Immature natural killer cell (primary cell): Measurements from ENCODE around the gene SCYGR8. TPM values are rescaled to one million over a fixed set of nuclear protein-coding genes. Genes with fewer than 3 reads are reported as not detected.
A peak's percentile ranks its signal among the peaks of the same experiment; 100 is the strongest.

Experiments used
- DNase-seq, 3 donors: peaks; one replicate each; pipeline ENCODE4 v3.0.0; 2022; ENCODE audit warnings: mixed read lengths in 1 of 3
- H3K27ac Mint-ChIP-seq, 6 donors: one replicate each; pipeline ENCODE4 v1.8.0; 2020; ENCODE audit warnings: mixed read lengths in 6 of 6, mild to moderate bottlenecking in 5 of 6, inconsistent platforms in 4 of 6, moderate library complexity in 3 of 6
- H3K27me3 Mint-ChIP-seq, 3 donors: one replicate each; pipeline ENCODE4 v1.8.0; 2020 to 2021; ENCODE audit warnings: low read depth in 3 of 3, mild to moderate bottlenecking in 3 of 3, mixed read lengths in 3 of 3, moderate library complexity in 3 of 3, inconsistent platforms in 1 of 3
- H3K36me3 Mint-ChIP-seq, 3 donors: one replicate each; pipeline ENCODE4 v1.8.0; 2020; ENCODE audit warnings: mixed read lengths in 3 of 3, inconsistent platforms in 2 of 3, mild to moderate bottlenecking in 2 of 3
- H3K4me1 Mint-ChIP-seq, 2 donors: one replicate each; pipeline ENCODE4 v1.8.0; 2020; ENCODE audit warnings: inconsistent platforms in 2 of 2, mild to moderate bottlenecking in 2 of 2, mixed read lengths in 2 of 2, moderate library complexity in 1 of 2
- H3K4me3 Mint-ChIP-seq, 5 donors: one replicate each; pipeline ENCODE4 v1.8.0; 2020; ENCODE audit warnings: mild to moderate bottlenecking in 5 of 5, mixed read lengths in 5 of 5, inconsistent platforms in 3 of 5, moderate library complexity in 3 of 5
- H3K9me3 Mint-ChIP-seq, 6 donors: one replicate each; pipeline ENCODE4 v1.8.0; 2020; ENCODE audit warnings: mild to moderate bottlenecking in 6 of 6, mixed read lengths in 6 of 6, inconsistent platforms in 4 of 6, moderate library complexity in 3 of 6
- polyA plus RNA-seq, 3 donors: library from polyadenylated mRNA; unstranded; fragments of 300-500 nt; fragmentation: Illumina TruSeq; gene quantifications; one replicate each; pipeline ENCODE4 v1.2.3, GENCODE V29; 2021

Gene SCYGR8
- polyA plus RNA-seq, 3 donors from 2014 or later, result not detected

GRCh38 chr2:227774011-227774624 lies 28.4 kb downstream of the SCYGR8 start:
- Mint-ChIP-seq H3K27ac (no peak overlapping the region), H3K9me3 (no peaks in the 10 kb centered on the region), H3K4me1 (no peaks in the 10 kb centered on the region), H3K4me3 (no peak overlapping the region), H3K36me3 (no peaks in the 10 kb centered on the region), H3K27me3 (peaks cover 0 to 4% (median 2%) of the 10 kb centered on the region in 3 donors)
- DNase-seq, result no peak

DNA sequence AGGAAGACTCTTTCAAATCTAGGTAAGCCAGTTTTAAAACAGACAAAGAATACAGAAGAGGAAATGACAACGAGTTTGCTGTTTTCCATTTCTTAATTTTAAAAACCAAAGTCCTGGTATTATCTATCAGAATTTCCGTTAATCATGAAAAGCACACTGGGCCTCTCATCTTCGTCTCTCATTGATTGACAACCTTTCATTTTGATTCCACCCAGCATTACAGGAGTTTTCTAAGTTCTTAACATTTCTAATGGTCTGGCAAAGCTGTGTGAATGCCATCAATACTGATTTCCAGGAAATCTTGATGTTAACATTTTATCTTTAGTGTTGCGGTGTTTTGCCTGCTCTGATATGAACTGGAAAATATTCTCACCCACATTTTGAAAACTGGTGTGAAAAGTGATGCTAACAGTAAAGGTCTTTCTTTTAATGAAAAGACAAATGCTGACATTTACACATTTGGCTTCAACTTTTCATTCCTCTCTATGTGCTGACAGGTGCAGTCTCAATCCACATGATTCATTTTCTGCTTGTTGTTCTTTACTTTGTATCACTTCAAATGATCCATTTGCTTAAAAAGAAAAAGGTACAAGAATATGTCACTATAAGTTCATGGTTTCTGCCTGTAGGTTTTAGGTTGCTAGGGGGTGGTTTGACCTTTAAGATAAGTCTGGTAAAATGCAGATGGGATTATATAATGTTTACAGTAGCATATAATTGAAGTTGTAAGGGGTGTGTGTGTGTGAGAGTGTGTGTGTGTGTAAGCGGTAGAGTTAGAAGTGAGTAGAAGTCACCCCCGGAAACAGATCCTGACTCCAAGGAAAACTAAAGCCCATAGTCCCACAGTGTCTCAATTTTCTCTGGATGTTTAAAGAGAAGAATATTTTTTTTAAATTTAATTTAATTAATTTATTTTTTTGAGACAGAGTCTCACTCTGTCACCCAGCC lies 29.5 kb downstream of the SCYGR8 start:
- Mint-ChIP-seq H3K4me1 (no peaks in the 10 kb centered on the region), H3K9me3 (no peaks in the 10 kb centered on the region), H3K27ac (no peak overlapping the region), H3K27me3 (peaks cover 0 to 4% (median 2%) of the 10 kb centered on the region in 3 donors), H3K4me3 (no peak overlapping the region), H3K36me3 (no peaks in the 10 kb centered on the region)
- no peak for DNase-seq

GRCh38 chr2:227780981-227781615 lies 35.4 kb downstream of the SCYGR8 start:
- peaks cover 0 to 7% of the 10 kb centered on the region in 2 donors for H3K4me1 Mint-ChIP-seq
- H3K4me3 Mint-ChIP-seq, result no peak overlapping the region
- no peaks in the 10 kb centered on the region for H3K36me3 Mint-ChIP-seq
- H3K9me3 Mint-ChIP-seq, result no peaks in the 10 kb centered on the region
- peaks cover 0 to 11% (median under 1%) of the 10 kb centered on the region in 3 donors for H3K27me3 Mint-ChIP-seq
- no peak overlapping the region for H3K27ac Mint-ChIP-seq
- DNase-seq, result no peak

DNA sequence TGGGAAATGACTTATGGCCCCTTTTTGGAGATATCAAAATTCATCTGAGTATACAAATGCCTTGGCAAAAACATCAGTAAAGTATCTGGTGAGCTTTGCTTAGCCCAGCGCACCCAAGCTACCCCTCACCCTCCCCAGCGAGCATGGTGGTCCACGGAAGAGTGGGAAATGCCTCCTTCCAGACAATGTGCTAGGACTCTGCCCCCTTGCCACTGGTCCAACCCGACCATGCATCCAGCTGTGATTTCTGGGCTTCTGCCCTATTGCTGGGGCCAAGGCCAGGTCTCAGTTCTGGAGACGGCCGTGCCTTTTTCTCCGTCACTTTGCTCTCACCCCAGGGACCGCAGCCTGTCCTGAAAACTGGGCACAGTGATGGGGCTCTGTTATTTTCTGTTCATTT lies 36.1 kb downstream of the SCYGR8 start:
- Mint-ChIP-seq H3K4me3 (no peak overlapping the region), H3K27me3 (peaks cover 0 to 14% (median 0%) of the 10 kb centered on the region in 3 donors), H3K9me3 (no peaks in the 10 kb centered on the region)

GRCh38 chr2:227782804-227783203 lies 37.1 kb downstream of the SCYGR8 start:
- H3K27ac Mint-ChIP-seq, result peak overlapping the region in 1 of 6 donors; percentile 47
- peak overlapping the region in 1 of 5 donors; percentile 50 for H3K4me3 Mint-ChIP-seq
- peaks cover 0 to 14% (median 0%) of the 10 kb centered on the region in 3 donors for H3K27me3 Mint-ChIP-seq
- H3K36me3 Mint-ChIP-seq, result no peaks in the 10 kb centered on the region
- DNase-seq, result no peak
- H3K9me3 Mint-ChIP-seq, result peaks cover 0 to 4% (median 0%) of the 10 kb centered on the region in 6 donors
- H3K4me1 Mint-ChIP-seq, result peaks cover 0 to 7% of the 10 kb centered on the region in 2 donors

More for the DNA sequence above, 36.1 kb downstream of the SCYGR8 start:
- Mint-ChIP-seq H3K4me1 (peaks cover 0 to 7% of the 10 kb centered on the region in 2 donors), H3K36me3 (no peaks in the 10 kb centered on the region), H3K27ac (no peak overlapping the region)
- DNase-seq, result no peak

DNA sequence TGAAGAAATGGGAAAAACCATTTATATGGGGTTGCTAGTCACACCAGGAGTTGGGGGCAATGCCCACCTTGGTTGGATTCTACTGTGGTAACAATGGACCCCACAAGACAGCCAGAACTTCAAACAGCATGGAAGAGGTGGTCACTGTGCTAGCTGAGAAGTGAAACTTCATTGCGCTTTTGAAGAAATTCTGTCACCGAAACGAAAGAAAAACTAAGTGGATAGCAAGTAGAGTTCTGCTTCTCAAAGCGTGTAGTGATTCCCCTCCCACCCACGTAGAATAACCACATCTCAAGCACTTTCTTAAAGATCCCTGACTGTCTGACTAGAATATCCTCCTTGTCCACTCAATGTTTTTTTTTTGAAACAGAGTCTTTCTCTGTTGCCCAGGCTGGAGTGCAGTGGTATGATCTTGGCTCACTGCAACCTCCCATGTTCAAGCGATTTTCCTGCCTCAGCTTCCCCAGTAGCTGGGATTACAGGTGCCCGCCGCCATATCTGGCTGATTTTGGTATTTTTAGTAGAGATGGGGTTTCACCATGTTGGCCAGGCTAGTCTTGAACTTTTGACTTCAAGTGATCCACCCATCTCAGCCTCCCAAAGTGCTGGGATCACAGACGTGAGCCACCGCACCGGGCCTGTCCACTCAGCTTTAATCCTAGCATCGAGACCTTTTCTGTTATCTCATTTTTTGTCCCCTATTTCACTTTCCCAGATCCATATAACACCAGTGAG lies 37.9 kb downstream of the SCYGR8 start:
- Mint-ChIP-seq H3K9me3 (peaks cover 0 to 4% (median 0%) of the 10 kb centered on the region in 6 donors), H3K36me3 (no peaks in the 10 kb centered on the region), H3K4me3 (peak overlapping the region in 4 of 5 donors; percentile 38 to 69 (median 56)), H3K27ac (peak overlapping the region in 1 of 6 donors; percentile 47), H3K4me1 (peaks cover 0 to 7% of the 10 kb centered on the region in 2 donors), H3K27me3 (peaks cover 0 to 14% (median 0%) of the 10 kb centered on the region in 3 donors)
- peak in 1 of 3 donors; percentile 1 for DNase-seq

GRCh38 chr2:227785293-227785692 lies 39.6 kb downstream of the SCYGR8 start:
- Mint-ChIP-seq H3K27me3 (peaks cover 0 to 16% (median 2%) of the 10 kb centered on the region in 3 donors), H3K27ac (no peak overlapping the region)

GRCh38 chr2:227788561-227789018 lies 42.9 kb downstream of the SCYGR8 start:
- Mint-ChIP-seq H3K27ac (no peak overlapping the region), H3K36me3 (no peaks in the 10 kb centered on the region), H3K27me3 (peaks cover 0 to 9% (median 4%) of the 10 kb centered on the region in 3 donors), H3K4me1 (no peaks in the 10 kb centered on the region), H3K9me3 (peaks cover 0 to 4% (median 0%) of the 10 kb centered on the region in 6 donors), H3K4me3 (no peak overlapping the region)
- DNase-seq, result no peak

More at GRCh38 chr2:227785293-227785692, 39.6 kb downstream of the SCYGR8 start:
- Mint-ChIP-seq H3K36me3 (no peaks in the 10 kb centered on the region), H3K9me3 (peaks cover 0 to 4% (median 0%) of the 10 kb centered on the region in 6 donors), H3K4me1 (peaks cover 0 to 7% of the 10 kb centered on the region in 2 donors), H3K4me3 (no peak overlapping the region)
- no peak for DNase-seq

GRCh38 chr2:227789803-227790202 lies 44.1 kb downstream of the SCYGR8 start:
- no peak overlapping the region for H3K4me3 Mint-ChIP-seq
- H3K9me3 Mint-ChIP-seq, result peaks cover 0 to 4% (median 0%) of the 10 kb centered on the region in 6 donors
- H3K27me3 Mint-ChIP-seq, result peaks cover 0 to 9% (median 4%) of the 10 kb centered on the region in 3 donors
- H3K36me3 Mint-ChIP-seq, result no peaks in the 10 kb centered on the region
- H3K4me1 Mint-ChIP-seq, result no peaks in the 10 kb centered on the region
- no peak overlapping the region for H3K27ac Mint-ChIP-seq
- no peak for DNase-seq

GRCh38 chr2:227793148-227793712 lies 47.5 kb downstream of the SCYGR8 start:
- Mint-ChIP-seq H3K9me3 (peaks cover 0 to 2% (median 0%) of the 10 kb centered on the region in 6 donors), H3K4me3 (no peak overlapping the region), H3K27ac (no peak overlapping the region), H3K4me1 (no peaks in the 10 kb centered on the region), H3K36me3 (no peaks in the 10 kb centered on the region), H3K27me3 (peaks cover 0 to 4% (median 4%) of the 10 kb centered on the region in 3 donors)
- no peak for DNase-seq
